IMR-90 (cell line): ENCODE results near the gene OR2G2. TPM values are rescaled to one million over a fixed set of nuclear protein-coding genes. Genes with fewer than 3 reads are reported as not detected.

Experiments
- ATAC-seq: fragments of 200-7000 bp; cut with Tn5 transposase; 2 replicates; pipeline ENCODE4 v1.9.1; 2020; ENCODE audit warnings: low read depth, mild to moderate bottlenecking, moderate library complexity
- BruUV-seq: library from RNA; stranded (reverse); fragments of 400-500 nt; replicated peaks from 2 replicates; lab custom pipeline; 2021; lab: Mats Ljungman, UMichigan
- CTCF ChIA-PET: fragments of 300-600 bp; formaldehyde crosslinking; extraction: SDS; loops from one replicate; lab custom pipeline; 2021; ENCODE audit warnings: antibody characterized with exemption; lab: Yijun Ruan, JAX
- POLR2A ChIA-PET: fragments of 300-600 bp; sonication (Branson Sonifier 250); formaldehyde crosslinking; loops from one replicate; lab custom pipeline; 2022; ENCODE audit warnings: antibody characterized with exemption; ENCODE audit not compliant: unreplicated experiment; lab: Charles Lee
- DNase-seq: peaks from one replicate; pipeline ENCODE4 v3.0.0; 2013
- H2AFZ ChIP-seq: replicated peaks from 2 replicates; pipeline ENCODE3; 2013; ENCODE audit warnings: low read length, mild to moderate bottlenecking; ENCODE audit not compliant: poor library complexity
- H2AK5ac ChIP-seq: 2 replicates; pipeline ENCODE4 v1.6.1; 2013; ENCODE audit warnings: low read depth, low read length, inconsistent platforms
- H2AK9ac ChIP-seq: replicated peaks from 2 replicates; pipeline ENCODE3; 2013; ENCODE audit warnings: mild to moderate bottlenecking, low read depth, low read length, moderate library complexity; ENCODE audit not compliant: poor library complexity
- H2BK120ac ChIP-seq: 2 replicates; pipeline ENCODE4 v1.6.1; 2013; ENCODE audit warnings: low read depth, low read length, inconsistent platforms
- H2BK15ac ChIP-seq: 3 replicates; pipeline ENCODE4 v1.6.1; 2013; ENCODE audit warnings: low read depth, low read length, inconsistent platforms
- H2BK20ac ChIP-seq: 2 replicates; pipeline ENCODE4 v1.6.1; 2013; ENCODE audit warnings: low read depth, mild to moderate bottlenecking, inconsistent platforms, low read length, moderate library complexity
- H2BK5ac ChIP-seq: 2 replicates; pipeline ENCODE4 v1.6.1; 2013; ENCODE audit warnings: mild to moderate bottlenecking, low read depth, low read length, inconsistent platforms; ENCODE audit not compliant: poor library complexity, severe bottlenecking
- H3K14ac ChIP-seq: replicated peaks from 2 replicates; pipeline ENCODE4 v1.6.1; 2013; ENCODE audit warnings: low read depth, low read length, inconsistent platforms
- H3K18ac ChIP-seq: 2 replicates; pipeline ENCODE4 v1.6.1; 2013; ENCODE audit warnings: low read depth, low read length, control low read depth
- H3K23ac ChIP-seq: 2 replicates; pipeline ENCODE4 v1.6.1; 2013; ENCODE audit warnings: low read depth, low read length, inconsistent platforms
- H3K27ac ChIP-seq: 2 replicates; pipeline ENCODE4 v1.5.1; 2013; ENCODE audit warnings: mild to moderate bottlenecking, control low read depth, low read length; ENCODE audit not compliant: insufficient read depth
- H3K27me3 ChIP-seq: 2 replicates; pipeline ENCODE4 v1.6.1; 2013; ENCODE audit warnings: low read length; ENCODE audit not compliant: control insufficient read depth, insufficient read depth
- H3K36me3 ChIP-seq: 2 replicates; pipeline ENCODE4 v1.6.1; 2013; ENCODE audit warnings: low read length, mixed read lengths; ENCODE audit not compliant: control insufficient read depth, insufficient read depth
- H3K4ac ChIP-seq: 2 replicates; pipeline ENCODE4 v1.6.1; 2013; ENCODE audit warnings: low read depth, low read length, inconsistent platforms
- H3K4me1 ChIP-seq: 2 replicates; pipeline ENCODE4 v1.6.1; 2013; ENCODE audit warnings: low read length, mixed read lengths; ENCODE audit not compliant: control insufficient read depth, insufficient read depth
- H3K4me2 ChIP-seq: 2 replicates; pipeline ENCODE4 v1.6.1; 2013; ENCODE audit warnings: low read depth, mild to moderate bottlenecking, control low read depth, low read length, moderate library complexity
- H3K4me3 ChIP-seq: 2 replicates; pipeline ENCODE4 v1.5.1; 2013; ENCODE audit warnings: low read depth, mild to moderate bottlenecking, control low read depth, low read length, moderate library complexity; ENCODE audit not compliant: insufficient read depth
- H3K56ac ChIP-seq: 2 replicates; pipeline ENCODE4 v1.6.1; 2013; ENCODE audit warnings: low read length, inconsistent platforms; ENCODE audit not compliant: insufficient read depth; ENCODE audit errors: extremely low read depth
- H3K79me1 ChIP-seq, 2 experiments: 2 replicates each; pipeline ENCODE4 v1.6.1; 2013; ENCODE audit warnings: low read length in 2 of 2, inconsistent platforms in 1 of 2, low read depth in 1 of 2
- H3K9ac ChIP-seq: 2 replicates; pipeline ENCODE4 v1.6.1; 2013; ENCODE audit warnings: low read depth, low read length, control low read depth
- H3K9me1 ChIP-seq: 2 replicates; pipeline ENCODE4 v1.6.1; 2013; ENCODE audit warnings: low read length, inconsistent platforms; ENCODE audit not compliant: insufficient read depth
- H3K9me3 ChIP-seq: 2 replicates; pipeline ENCODE4 v1.6.1; 2013; ENCODE audit warnings: low read length; ENCODE audit not compliant: control insufficient read depth, insufficient read depth
- H4K20me1 ChIP-seq: 2 replicates; pipeline ENCODE4 v1.6.1; 2013; ENCODE audit warnings: low read length, inconsistent platforms; ENCODE audit not compliant: insufficient read depth
- H4K5ac ChIP-seq: 2 replicates; pipeline ENCODE4 v1.6.1; 2013; ENCODE audit warnings: mild to moderate bottlenecking, low read depth, low read length, control low read depth
- H4K8ac ChIP-seq, 2 experiments: 2 replicates each; pipeline ENCODE4 v1.6.1; 2013; ENCODE audit warnings: low read depth in 2 of 2, low read length in 2 of 2, control low read depth in 1 of 2, inconsistent platforms in 1 of 2
- H4K91ac ChIP-seq: 2 replicates; pipeline ENCODE4 v1.6.1; 2013; ENCODE audit warnings: low read depth, low read length, inconsistent platforms; ENCODE audit not compliant: insufficient read depth
- MAFK ChIP-seq: IDR thresholded peaks from 2 replicates; pipeline ENCODE4 v1.6.1; 2012; ENCODE audit warnings: low read depth, low read length, improper control_type of control experiment
- NFE2L2 ChIP-seq: fragments of 150-350 bp; IDR thresholded peaks from 2 replicates; pipeline ENCODE4 v1.6.1; 2016; ENCODE audit warnings: low read depth, mild to moderate bottlenecking, low read length
- POLR2A ChIP-seq: IDR thresholded peaks from 2 replicates; pipeline ENCODE4 v1.6.1; 2012; ENCODE audit warnings: mild to moderate bottlenecking, low read depth, low read length
- RAD21 ChIP-seq: IDR thresholded peaks from 2 replicates; pipeline ENCODE4 v1.6.1; 2012; ENCODE audit warnings: low read length, improper control_type of control experiment
- RFX5 ChIP-seq: IDR thresholded peaks from 2 replicates; pipeline ENCODE4 v1.8.0; 2012; ENCODE audit warnings: low read depth, mild to moderate bottlenecking, low read length, moderate library complexity
- WGBS, 2 experiments: methylation state at CpG; one replicate each; pipeline versions ENCODE4 v1.1.5 to v1.1.7; 2013; ENCODE audit warnings: missing lambda C conversion rate in 2 of 2; ENCODE audit not compliant: insufficient read length in 1 of 2; ENCODE audit errors: extremely low coverage in 2 of 2; 5-methylcytosine and 5-hydroxymethylcytosine counted together
- dilution Hi-C: fragments of 300-500 bp; cut with HindIII; formaldehyde crosslinking; loops from one replicate; pipeline ENCODE4 v1.14.3; 2018; ENCODE audit warnings: low sequenced_read_pairs; ENCODE audit not compliant: unreplicated experiment
- in situ Hi-C: fragments of 300-500 bp; cut with MboI; formaldehyde crosslinking; loops from 3 replicates; pipeline ENCODE4 v1.14.3; 2019; ENCODE audit warnings: low sequenced_read_pairs, inconsistent platforms, mixed read lengths
- intact Hi-C: fragments of 100-400 bp; cut with micrococcal nuclease; formaldehyde crosslinking; loops from 2 replicates; pipeline ENCODE4 v1.10.0; 2022
- polyA plus RNA-seq, 3 experiments: library from polyadenylated mRNA; depleted of rRNA; stranded (reverse); fragments of >200 nt; gene quantifications; 2 replicates each; pipeline ENCODE4 v1.2.3, GENCODE V29; 2012; ENCODE audit warnings: low replicate concordance in 1 of 3
- total RNA-seq: library from RNA; depleted of rRNA; stranded (reverse); fragments of >200 nt; gene quantifications from 2 replicates; pipeline ENCODE4 v1.2.3, GENCODE V29; 2012
- TF ChIP-seq, protein P1 (sequence below): fragments of 150-350 bp; IDR thresholded peaks from 2 replicates; pipeline ENCODE4 v1.6.1; 2016; ENCODE audit warnings: low read depth, mild to moderate bottlenecking, low read length, moderate library complexity, borderline replicate concordance

OR2G2 gene
- total and polyA plus RNA-seq, 2 of the 4 experiments (the other 2 are of a cell fraction), result not detected

- 37% methylated on average over 2 of the region's 5 CpGs; no CpG with 5 or more reads in 1 of the 2 experiments for WGBS, 2 experiments
- no peak overlapping the region for H3K18ac ChIP-seq
- H4K91ac ChIP-seq, result no peak overlapping the region
- in situ Hi-C loops (no loop called here), dilution Hi-C loops (no loop called here), intact Hi-C loops (no loop called here)
- H3K9ac ChIP-seq, result no peak overlapping the region
- no peak overlapping the region for H3K27ac ChIP-seq
- H3K36me3 ChIP-seq, result no peaks in the 10 kb centered on the region
- no peak overlapping the region for H3K23ac ChIP-seq
- no peak for TF ChIP-seq POLR2A
- TF ChIP-seq NFE2L2, result no peak
- TF ChIP-seq MAFK, result no peak
- no peak for TF ChIP-seq RAD21
- TF ChIP-seq, protein P1, sequence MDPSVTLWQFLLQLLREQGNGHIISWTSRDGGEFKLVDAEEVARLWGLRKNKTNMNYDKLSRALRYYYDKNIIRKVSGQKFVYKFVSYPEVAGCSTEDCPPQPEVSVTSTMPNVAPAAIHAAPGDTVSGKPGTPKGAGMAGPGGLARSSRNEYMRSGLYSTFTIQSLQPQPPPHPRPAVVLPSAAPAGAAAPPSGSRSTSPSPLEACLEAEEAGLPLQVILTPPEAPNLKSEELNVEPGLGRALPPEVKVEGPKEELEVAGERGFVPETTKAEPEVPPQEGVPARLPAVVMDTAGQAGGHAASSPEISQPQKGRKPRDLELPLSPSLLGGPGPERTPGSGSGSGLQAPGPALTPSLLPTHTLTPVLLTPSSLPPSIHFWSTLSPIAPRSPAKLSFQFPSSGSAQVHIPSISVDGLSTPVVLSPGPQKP, result no peak
- no peak for TF ChIP-seq RFX5
- CTCF ChIA-PET, result no interaction called here
- no peak overlapping the region for H2AK5ac ChIP-seq
- H3K4me3 ChIP-seq, result no peak overlapping the region
- no peak overlapping the region for H3K14ac ChIP-seq
- H4K5ac ChIP-seq, result no peak overlapping the region
- DNase-seq, result no peak
- no peak overlapping the region for H2BK5ac ChIP-seq
- H3K79me1 ChIP-seq, result no peaks in the 10 kb centered on the region
- no peak overlapping the region for H2BK20ac ChIP-seq
- no peaks in the 10 kb centered on the region for H3K27me3 ChIP-seq
- H2BK15ac ChIP-seq, result no peak overlapping the region
- no peaks in the 10 kb centered on the region for H3K9me1 ChIP-seq
- no peaks in the 10 kb centered on the region for H4K20me1 ChIP-seq
- no peak overlapping the region for H3K4ac ChIP-seq
- H2AFZ ChIP-seq, result no peak overlapping the region
- H2BK120ac ChIP-seq, result no peak overlapping the region
- H2AK9ac ChIP-seq, result no peak overlapping the region
- POLR2A ChIA-PET, result no interaction called here
- ATAC-seq, result no peak
- no peak overlapping the region for H3K56ac ChIP-seq
- H4K8ac ChIP-seq, result no peak overlapping the region
- no peaks in the 10 kb centered on the region for H3K4me1 ChIP-seq
- no TSS peak for BruUV-seq
- H3K4me2 ChIP-seq, result no peak overlapping the region
- peaks cover 13% of the 10 kb centered on the region for H3K9me3 ChIP-seq
Observed at GRCh38 chr1:247578946-247579460, 9.2 kb upstream of the OR2G2 start.
